Stimulated activated naive CD4-positive, alpha-beta T cell (primary cell): Measurements from ENCODE around the gene NOB1.
"Not testable (repeated sequence)": the region's sequence is repeated elsewhere in the genome, so short reads cannot be mapped to it uniquely, and the experiment has no call there.

Experiments
- DNase-seq, 6 experiments: peaks; one replicate each; lab custom pipeline; 2025; lab: John Stamatoyannopoulos, UW

NOB1 gene

DNA sequence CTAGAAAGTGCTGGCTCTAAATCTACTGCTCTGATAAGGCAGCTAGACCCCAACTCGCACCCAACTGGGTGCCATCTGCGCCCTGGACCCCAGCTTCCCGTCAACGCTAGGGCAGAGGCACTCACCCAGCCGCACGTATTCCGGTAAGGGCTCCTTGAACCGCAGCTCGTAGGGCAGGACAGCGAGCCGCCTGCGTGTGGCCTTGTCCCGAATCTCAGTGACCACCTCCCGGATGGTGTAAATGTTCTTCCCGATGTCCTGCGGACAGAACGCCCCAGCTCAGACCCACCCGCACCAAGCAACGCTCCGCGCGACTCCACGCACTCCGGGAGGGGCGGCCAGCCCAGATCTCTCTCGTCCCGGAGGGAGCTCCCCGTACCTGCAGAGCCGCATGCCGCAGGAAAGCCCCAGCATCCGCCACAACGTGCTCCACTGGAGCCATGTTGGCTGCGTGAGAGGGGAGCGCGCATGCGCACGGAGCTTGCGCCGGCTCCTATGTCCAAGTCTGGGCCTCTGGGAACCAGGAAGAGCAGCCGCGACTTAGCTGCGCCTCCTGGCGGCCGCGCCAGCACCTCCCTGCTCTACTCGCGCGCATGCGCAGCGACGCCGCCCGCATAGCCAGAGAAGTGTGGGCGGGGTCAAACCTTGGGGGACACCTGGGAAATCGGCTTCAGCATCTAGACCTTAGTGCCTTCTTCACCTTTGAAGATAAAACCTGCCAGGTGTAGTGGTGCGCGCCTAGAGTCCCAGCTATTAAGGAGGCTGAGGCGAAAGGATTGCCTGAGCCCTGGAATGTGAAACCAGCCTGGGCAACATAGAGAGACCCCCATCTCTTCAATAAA is at the start of gene NOB1:
Gene NOB1 (minus strand): TSS at position 458 of the 842 bp plus-strand sequence. CDS start 16 bp downstream, at position 442.
- peak; percentile 90 to 98 (median 96) for DNase-seq

DNA sequence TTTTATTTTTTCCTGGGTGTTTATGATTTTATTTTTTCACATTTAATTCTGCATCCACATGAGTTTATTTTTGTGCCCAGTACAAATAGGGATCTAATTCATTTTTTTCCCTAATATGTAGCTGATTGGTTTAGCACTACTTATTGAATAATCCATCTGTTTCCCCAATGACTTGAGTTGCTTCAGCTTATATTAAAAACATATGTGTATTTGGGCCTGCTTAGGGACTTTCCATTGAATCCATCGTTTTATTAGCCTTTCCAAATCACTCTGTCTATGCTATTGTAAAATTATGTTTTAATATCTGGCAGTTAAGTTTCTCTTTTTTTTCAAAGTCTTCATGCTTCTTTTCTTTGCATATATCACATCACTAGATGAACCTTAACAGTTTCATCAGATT is 49.6 kb upstream of the NOB1 start:
- no peak for DNase-seq

DNA sequence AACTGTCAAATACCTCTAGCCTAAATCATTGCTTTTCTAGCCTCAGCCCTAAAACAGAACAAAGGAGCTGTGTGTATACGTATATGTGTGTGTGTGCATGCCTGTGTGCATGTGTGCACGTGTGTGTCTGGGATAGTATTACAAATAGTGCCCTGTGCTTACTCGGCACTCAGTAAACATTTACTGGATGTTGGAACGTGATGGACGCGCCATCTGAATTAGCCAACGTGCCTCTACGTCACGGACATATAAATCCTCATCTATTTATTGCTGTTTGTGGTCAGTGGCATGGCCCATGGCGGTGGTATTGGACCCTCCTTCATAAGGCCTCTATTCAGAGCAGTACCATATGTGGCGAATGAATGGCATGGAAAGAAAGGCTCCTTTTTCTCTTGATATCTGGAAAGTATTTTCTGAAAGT is 44.9 kb upstream of the NOB1 start:
- no peak for DNase-seq

DNA sequence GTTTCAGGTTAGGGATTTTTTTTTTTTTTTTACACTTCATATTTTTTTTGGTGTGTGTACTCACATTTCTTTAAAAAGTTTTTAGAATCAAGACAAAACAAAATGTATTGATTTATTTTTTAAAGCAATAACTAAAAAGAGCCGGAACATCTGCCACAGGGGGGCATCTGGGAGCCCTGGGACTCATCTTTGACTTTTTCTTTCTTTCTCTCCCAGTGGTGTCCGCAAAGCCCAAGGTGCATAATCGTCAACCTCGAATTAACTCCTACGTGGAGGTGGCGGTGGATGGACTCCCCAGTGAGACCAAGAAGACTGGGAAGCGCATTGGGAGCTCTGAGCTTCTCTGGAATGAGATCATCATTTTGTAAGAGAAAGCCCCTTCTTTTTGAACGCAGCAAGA is 43.7 kb upstream of the NOB1 start:
- DNase-seq, result no peak

DNA sequence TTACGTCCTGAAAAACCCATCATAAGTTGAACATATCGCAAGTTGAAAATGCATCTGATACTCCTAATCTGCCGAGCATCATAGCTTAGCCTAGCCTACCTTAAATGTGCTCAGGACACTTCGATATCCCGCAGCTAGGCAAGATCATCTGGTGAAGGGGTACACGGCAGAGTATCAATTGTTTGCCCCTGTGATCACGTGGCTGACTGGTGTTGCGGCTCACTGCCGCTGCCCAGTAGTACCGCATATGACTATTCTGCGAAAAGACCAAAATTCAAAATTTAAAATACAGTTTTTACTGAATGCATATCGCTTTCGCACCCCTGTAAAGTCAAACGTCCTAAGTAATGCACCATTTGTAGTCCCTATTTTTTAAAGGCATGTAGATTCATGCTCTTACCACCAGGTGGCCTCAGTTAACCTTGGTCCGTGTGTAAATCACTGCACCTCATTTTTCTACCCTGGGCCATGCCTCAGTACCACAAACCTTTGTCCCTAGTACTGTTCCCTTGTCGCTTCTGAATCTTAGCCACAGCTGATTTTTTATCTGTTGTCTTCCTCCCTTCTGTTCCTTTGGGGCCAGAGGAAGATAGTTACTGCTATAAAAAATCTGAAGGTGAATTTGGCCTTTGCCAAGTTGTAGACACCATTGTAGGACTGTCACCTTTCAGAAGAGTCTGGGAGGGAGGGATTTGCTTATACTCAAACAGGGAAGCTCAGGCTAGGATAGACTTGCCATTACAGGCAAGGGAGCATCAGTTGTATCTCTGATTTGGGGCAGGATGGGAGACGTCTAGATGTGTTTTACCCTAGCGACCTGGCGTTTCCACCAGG is 41.8 kb upstream of the NOB1 start:
- peak in 2 of 6 experiments; percentile 15 to 40 for DNase-seq

DNA sequence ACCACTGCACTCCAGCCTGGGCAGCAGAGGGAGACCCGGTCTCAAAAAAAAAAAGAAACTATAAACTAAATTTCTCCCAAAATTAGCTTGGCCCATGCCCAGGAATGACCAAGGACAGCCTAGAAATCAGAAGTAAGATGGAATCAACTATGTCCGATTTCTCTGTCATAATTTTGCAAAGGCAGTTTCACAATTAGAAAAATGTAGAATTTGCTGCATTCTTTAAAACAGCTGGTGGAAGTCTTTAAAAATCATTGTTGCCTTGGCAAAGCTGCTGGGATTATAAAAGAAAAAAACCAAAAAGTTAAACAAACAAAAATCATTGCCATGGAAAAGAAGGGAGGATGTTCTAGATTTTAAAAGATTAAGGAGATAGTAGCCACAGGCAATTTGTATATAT is 39.8 kb upstream of the NOB1 start:
- DNase-seq, result no peak

DNA sequence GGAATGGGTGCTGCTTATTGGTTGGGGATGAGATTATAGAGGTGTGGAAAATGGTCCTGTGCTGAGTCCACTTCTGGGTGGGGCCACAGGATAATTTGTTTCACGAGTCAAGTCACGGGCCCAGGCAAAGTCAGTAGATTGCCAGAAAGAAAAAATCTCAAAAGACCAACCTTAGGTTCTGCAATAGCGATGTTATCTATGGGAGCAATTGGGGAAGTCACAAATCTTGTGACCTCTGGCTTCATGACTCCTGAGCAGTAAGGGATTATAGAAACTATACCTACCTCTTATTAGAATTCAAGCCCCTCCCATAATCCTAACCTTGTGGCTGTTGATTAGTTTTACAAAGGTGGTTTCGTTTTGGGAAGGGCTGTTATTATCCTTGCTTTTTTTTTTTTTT is 38.8 kb upstream of the NOB1 start:
- no peak for DNase-seq

DNA sequence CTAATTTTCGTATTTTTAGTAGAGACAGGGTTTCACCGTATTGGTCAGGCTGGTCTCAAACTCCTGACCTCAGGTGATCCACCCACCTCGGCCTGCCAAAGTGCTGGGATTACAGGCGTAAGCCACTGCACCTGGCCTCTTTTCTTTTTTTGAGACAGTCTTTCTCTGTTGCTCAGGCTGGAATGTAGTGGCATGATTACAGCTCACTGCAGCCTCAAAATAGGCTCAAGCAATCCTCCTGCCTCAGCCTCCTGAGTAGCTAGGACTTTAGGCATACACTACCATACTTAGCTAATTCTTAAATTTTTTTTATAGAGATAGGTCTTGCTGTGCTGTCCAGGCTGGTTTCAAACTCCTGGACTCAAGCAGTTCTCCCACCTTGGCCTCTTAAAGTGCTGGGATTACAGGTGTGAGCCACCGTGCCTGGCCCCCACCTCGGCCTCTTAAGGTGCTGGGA is 36.7 kb upstream of the NOB1 start:
- DNase-seq, result not testable (repeated sequence)

DNA sequence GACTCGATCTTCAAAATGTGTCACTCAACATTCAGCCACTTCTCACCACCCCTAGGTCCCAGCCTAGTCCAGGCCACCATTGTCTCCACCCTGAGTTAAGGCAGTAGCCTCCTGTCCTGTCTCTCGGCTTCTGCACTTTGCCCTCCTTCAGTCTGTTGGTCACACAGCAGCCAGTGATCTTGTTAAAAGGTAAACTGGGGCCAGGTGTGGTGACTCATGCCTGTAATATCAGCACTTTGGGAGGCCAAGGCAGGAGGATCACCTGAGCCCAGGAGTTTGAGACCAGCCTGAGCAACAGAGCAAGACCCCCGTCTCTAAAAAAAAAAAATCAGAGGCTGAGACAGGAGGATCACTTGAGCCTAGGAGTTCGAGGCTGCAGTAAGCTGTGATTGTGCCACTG is 33.2 kb upstream of the NOB1 start:
- no peak for DNase-seq

DNA sequence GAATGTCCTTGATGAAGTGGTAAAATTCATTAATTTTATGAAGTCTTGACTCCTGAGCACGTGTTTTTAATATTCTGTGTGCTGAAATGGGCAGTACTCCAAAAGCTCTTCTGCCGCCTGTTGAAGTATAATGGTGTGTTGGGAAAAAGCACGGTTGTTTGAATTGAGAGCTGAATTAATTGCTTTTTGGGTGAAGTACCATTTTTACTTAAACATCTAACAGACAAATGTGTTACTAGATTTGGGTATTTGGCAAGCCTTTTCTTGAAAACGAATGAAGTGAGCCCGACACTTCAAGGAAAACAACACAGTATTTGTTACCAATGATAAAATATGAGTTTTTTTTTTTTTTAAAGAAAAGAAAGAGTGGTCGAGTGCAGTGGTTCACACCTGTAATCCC is 29.9 kb upstream of the NOB1 start:
- DNase-seq, result no peak

DNA sequence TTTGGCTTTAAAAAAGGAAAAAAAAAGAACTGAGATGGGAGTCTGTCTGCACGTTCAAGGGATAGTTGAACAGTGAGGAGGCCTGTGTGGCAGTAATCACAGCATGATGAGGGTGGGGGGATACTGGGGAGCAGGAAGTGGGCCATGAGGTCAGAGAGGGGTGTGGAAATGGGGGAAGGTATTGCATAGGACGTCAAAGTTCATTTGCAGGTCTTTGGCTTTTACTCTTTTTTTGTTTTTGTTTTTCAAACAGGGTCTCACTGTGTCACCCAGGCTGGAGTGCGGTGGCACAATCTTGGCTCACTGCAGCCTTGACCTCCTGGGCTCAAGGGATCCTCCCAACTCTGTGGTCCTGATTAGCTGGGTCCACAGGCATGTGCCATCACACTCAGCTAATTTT is 26.4 kb upstream of the NOB1 start:
- DNase-seq, result no peak

DNA sequence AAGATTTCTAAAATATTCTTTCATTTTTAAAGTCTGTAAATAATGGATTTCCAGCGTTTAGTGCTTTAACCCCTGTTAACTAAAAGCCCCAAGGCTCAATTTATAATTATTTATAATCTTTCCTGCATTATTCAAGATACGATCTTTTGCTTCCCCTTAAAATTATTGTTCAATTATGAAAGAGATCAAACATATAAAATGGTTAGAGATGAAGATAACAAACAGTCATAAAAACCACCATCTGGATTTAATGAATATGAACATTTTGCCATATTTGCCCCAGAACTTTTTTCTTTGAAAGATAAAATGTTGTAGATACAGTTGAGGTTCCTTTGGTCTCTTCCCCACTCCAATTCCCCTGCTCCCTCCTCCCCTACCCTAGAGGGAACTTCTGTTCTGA is 25.0 kb upstream of the NOB1 start:
- no peak for DNase-seq

DNA sequence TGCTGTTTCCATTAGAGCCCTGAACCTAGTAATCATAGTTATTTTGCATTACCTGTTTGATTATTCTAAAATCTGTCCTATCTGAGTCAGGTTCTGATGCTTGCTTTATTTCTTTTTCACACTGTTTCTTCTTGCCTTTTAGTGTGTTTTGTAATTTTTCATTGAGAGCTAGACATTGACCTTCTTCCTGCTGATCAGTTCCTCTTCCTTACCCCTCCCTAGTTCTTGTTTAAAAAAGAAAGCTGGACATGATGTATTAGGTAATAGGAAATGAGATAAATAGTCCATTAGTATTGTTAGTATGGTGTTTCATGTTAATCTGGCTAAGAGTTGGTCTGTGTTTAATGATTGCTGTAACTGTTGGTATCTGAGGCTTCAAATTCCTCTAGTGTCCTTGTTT is 20.8 kb upstream of the NOB1 start:
- DNase-seq, result no peak

DNA sequence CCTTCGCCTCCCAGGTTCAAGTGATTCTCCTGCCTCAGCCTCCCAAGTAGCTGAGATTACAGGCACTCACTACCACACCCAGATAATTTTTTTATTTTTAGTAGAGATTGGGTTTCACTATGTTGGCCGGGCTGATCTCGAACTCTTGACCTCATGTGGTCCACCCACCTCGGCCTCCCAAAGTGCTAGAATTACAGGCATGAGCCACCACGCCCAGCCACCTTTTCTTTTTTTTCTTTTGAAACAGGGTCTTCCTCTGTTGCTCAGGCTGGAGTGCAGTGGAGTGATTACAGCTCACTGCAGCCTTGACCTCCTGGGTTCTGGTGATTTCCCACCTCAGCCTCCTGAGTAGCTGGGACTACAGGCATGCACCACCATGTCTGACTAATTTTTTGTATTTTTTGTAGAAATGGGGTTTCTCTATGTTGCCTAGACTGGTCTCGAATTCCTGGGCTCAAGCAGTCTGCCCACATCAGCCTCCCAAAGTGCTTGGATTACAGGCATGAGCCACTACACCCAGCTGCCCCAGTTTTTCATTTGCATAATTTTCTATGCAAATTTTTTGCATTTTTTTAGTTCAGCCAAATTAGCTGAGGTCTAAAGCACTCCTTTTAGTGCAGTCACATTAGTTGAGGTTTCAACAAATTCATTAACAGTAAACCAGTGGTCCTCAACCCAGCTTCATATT is 18.7 kb upstream of the NOB1 start:
- DNase-seq, result no peak

DNA sequence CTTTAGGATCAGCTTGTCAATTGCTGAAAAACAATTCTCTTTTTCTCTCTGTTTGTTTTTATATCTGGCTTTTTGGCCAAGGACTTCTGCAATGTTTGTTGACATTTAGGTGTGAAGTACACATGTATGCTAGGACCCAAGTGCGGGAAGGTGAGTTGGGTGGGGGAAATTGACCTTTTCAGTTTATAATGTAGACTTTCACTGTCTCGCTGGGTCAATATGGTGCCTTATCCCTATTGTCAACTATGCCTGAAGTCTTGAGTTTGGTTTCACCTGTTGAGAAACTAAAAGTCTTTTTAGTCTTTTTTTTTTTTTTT is 16.9 kb upstream of the NOB1 start:
- no peak for DNase-seq

DNA sequence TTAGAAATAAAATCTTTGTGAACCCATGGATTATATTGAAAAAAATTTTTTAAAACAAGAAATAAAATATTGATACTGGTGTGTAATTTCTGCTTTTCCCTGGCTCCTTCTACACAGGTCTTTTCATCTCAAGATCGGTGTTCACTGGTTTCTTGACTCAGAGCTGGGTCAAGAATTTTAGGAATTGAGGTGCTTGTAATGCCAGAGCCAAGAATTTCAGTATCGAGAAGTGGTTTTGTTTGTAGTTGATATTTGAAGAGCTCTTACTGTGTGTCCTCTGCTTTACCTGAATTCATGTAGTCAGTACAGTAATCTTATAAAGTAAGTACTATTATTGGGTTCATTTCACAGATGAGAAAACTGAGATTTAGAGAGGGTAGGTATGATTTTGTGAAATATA is 14.7 kb upstream of the NOB1 start:
- no peak for DNase-seq

DNA sequence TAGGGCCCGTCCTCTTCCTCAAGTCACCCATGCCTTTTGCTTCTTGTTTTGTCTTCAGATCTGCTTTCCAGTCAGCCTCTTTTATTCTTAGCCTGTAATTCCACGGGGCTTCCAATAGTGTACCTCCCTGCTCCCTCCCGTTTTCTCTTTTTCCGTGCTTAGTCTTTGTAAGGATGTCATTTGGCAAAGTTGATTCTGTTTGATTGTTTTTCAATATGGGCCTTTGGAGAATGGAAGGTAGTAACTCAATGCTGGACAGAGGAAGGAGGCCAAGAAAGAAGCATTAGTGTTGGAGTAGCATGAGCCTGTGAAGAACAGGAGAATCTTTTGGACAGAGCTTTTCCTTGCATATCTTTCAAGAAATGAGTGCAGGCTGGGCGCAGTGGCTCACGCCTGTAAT is 13.9 kb upstream of the NOB1 start:
- DNase-seq, result no peak

DNA sequence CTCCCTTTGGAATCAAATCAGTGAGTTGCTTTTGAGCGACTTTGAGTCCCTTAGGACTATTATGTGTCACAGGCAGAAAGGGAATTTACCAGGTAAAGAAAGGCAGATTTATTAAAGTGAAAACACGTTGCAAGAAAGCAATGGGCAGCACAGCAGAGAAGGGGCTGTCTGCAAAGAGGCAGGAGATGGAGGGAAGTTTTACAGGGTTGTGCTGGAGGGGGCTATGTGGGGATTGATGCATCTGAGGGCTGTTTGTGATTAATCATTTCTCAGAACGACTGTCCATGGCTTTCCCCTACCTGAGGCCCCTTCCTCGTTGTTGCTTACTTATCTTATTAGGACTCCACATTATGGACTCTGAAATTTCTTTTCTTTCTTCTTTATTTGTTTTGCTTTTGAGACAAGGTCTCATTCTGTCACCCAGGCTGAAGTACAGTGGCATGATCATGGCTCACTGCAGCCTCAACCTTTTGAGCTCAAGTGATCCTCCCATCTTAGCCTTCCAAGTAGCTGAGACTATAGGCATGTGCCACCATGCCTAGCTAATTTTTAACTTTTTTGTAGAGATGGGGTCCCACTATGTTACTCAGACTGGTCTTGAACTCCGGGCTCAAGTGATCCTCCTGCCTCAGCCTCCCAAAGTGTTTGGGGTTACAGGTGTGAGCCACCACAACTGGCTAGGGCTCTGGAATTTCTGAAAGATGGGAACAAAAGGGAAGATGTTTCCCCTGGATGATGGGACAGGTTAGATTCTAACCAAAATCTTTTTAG is 12.9 kb upstream of the NOB1 start:
- no peak for DNase-seq

DNA sequence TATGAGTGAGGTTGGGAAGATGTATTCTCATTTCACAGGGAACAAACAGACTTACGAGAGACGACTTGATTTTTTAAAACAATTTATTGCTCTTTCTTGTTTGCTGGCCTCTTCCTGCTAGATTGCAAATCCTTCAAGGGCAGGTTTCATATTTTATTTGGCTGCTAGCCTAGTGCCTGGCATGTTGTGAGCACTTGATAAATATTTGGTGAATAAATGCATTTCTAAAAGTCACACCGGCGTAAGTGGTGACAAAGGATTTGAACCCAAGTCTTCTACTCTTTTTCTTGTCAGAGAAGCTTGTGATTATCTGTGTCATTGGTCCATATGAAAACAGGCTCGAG is 8.8 kb upstream of the NOB1 start:
- no peak for DNase-seq

DNA sequence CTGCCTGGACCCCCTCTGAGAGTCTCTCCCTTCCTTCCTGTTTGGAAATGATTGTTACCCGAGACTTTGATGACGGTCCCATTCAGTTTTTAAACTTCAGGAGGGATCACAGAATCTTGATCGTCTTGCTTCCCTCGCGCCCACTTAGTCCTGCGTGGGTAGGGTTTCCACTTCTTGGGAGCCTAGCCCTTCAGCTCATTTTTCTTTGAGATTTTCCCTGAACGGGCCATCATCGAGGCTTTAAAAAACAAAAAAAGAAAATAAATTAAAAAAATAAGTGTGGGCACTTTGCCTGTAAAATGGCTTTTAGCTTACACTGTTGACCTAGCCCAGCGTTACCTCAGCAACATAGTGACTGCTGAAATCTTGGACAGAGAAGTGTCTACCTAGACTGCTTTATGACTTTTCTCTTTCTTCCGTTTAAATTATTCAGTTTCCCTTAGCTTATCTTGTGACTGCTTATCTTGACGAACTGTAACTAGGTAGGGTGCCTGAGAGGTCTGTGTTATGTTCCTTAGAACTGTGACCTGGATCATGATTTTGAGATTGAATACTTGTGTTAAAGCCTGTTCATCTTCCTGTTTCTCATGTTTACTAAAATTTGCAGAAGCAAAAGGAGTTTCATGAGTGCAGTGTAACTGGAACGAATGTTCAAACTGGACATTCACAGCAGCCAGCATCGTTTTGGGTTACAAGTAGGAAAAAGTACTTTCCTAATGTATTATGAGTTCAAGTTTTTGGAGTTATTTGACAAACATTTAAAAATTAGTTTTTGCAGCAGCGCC is 8.3 kb upstream of the NOB1 start:
- DNase-seq, result peak in 3 of 6 experiments; percentile 26 to 62 (median 54)
